Activated gamma-delta T cell (primary cell): ENCODE data around the gene ITIH2.

Experiments used
- DNase-seq: peaks from one replicate; lab custom pipeline; 2025; lab: John Stamatoyannopoulos, UW

The ITIH2 gene

DNA sequence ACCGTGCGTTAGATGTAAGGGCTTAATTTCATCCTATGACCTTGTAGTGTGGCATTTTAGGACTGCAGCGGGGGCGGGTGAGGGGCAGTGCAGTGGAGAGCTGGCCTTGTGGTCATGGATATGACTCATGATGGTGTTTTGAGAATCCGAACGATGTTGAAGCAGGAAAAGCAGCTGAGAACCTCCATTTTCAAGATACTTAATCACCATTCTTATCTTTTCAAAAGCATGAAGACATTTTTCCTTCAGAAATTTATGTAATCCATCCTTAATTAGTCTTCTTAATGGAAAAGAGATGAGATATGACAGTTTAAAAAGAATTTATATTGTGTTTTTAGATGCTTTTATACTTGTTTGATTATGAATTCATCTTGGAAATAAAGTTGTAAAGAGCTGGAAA lies 94.5 kb downstream of the ITIH2 start:
- DNase-seq: no peak
